Gastrocnemius medialis (tissue), 4 donors: ENCODE measurements around the gene ME3. TPM values are rescaled to one million over a fixed set of nuclear protein-coding genes. Genes with fewer than 3 reads are reported as not detected.
"Not testable (repeated sequence)": the region's sequence is repeated elsewhere in the genome, so short reads cannot be mapped to it uniquely, and the experiment has no call there.

Experiments used
- ATAC-seq, 2 donors: fragments of 150-250 bp; one replicate each; pipeline ENCODE4 v1.9.1; 2016
- DNase-seq, 2 donors: peaks; one replicate each; pipeline ENCODE4 v3.0.0-alpha.2; 2019
- H3K27ac ChIP-seq, 4 donors: fragments of 200-600 bp; sonication (generic); 1 replicate in 1 of 4; 2 replicates in 3 of 4; pipeline ENCODE4 v1.5.1; 2016 to 2018; ENCODE audit warnings: mild to moderate bottlenecking in 2 of 4, moderate library complexity in 1 of 4
- H3K27me3 ChIP-seq, 3 donors: fragments of 200-600 bp; sonication (generic) in 2 of 3; 1 replicate in 1 of 3; 2 replicates in 2 of 3; pipeline versions ENCODE4 v1.5.1 to v1.6.0; 2016 to 2019; ENCODE audit warnings: mild to moderate bottlenecking in 1 of 3, moderate library complexity in 1 of 3
- H3K36me3 ChIP-seq, 2 donors: fragments of 200-600 bp; sonication (generic) in 1 of 2; one replicate each; pipeline ENCODE4 v1.5.1; 2017 to 2018
- H3K4me1 ChIP-seq, 2 donors: fragments of 200-600 bp; sonication (generic) in 1 of 2; one replicate each; pipeline ENCODE4 v1.5.1; 2016 to 2017; ENCODE audit warnings: mild to moderate bottlenecking in 2 of 2
- H3K4me3 ChIP-seq, 4 donors: fragments of 200-600 bp; sonication (generic) in 3 of 4; 1 replicate in 1 of 4; 2 replicates in 3 of 4; pipeline ENCODE4 v1.5.1; 2016 to 2019; ENCODE audit warnings: mild to moderate bottlenecking in 2 of 4
- H3K9me3 ChIP-seq, 3 donors: fragments of 200-600 bp; sonication (generic) in 2 of 3; 1 replicate in 1 of 3; 2 replicates in 2 of 3; pipeline ENCODE4 v1.5.1; 2016 to 2019
- CTCF ChIP-seq, 5 experiments: fragments of 450-650 bp in 3 of 5; fragments of 200-600 bp in 2 of 5; sonication (generic) in 2 of 5; IDR thresholded peaks in 4 of 5; conservative IDR thresholded peaks in 1 of 5; 1 replicate in 4 of 5; 2 replicates in 1 of 5; pipeline ENCODE4 v1.5.1; 2016 to 2019; ENCODE audit warnings: antibody characterized with exemption in 5 of 5, mild to moderate bottlenecking in 3 of 5, moderate library complexity in 3 of 5
- POLR2A ChIP-seq, 2 donors: fragments of 450-650 bp; IDR thresholded peaks; one replicate each; pipeline ENCODE4 v1.6.1; 2017; ENCODE audit warnings: antibody characterized with exemption in 2 of 2, mild to moderate bottlenecking in 2 of 2, moderate library complexity in 2 of 2
- in situ Hi-C, 4 donors: fragments of 200-750 bp; cut with MboI; loops; one replicate each; pipeline versions ENCODE4 v1.15.0 to v1.8.0; 2017; ENCODE audit warnings: low sequenced_read_pairs in 4 of 4
- intact Hi-C: fragments of 100-400 bp; cut with DNase I; formaldehyde crosslinking; loops from one replicate; pipeline ENCODE4 v1.15.1; 2023; ENCODE audit warnings: low total_unique reads
- total RNA-seq, 4 donors: library from RNA; depleted of rRNA; stranded (reverse); fragments of >200 nt; gene quantifications; one replicate each; pipeline versions ENCODE4 v1.1.0 to v1.2.3, GENCODE V29; 2016

The ME3 gene
- total RNA-seq, 4 donors from 2014 or later, result 4.2 to 17.0 (median 15.7) TPM

GRCh38 chr11:86550757-86551156, 121.7 kb downstream of the ME3 start:
- intact Hi-C loops, result no loop called here
- no peak for ATAC-seq

GRCh38 chr11:86548271-86548917, 124.0 kb downstream of the ME3 start:
- ATAC-seq, result no peak
- Histone ChIP-seq H3K36me3 (no peaks in the 10 kb centered on the region), H3K9me3 (no peaks in the 10 kb centered on the region), H3K27me3 (no peaks in the 10 kb centered on the region), H3K27ac (peak overlapping the region; percentile 35 to 73 (median 56)), H3K4me3 (no peak overlapping the region), H3K4me1 (peaks cover 22 to 46% of the 10 kb centered on the region in 2 donors)
- intact Hi-C loops (no loop called here), in situ Hi-C loops (no loop called here)
- DNase-seq, result no peak
- TF ChIP-seq POLR2A (IDR thresholded peaks at IDR 0.05), result no peak

More at GRCh38 chr11:86550757-86551156, 121.7 kb downstream of the ME3 start:
- no peak for TF ChIP-seq CTCF (IDR thresholded peaks at IDR 0.05 in 4 of 5, conservative IDR thresholded peaks at IDR 0.05 in 1 of 5)
- no peak for TF ChIP-seq POLR2A (IDR thresholded peaks at IDR 0.05)
- no peaks in the 10 kb centered on the region for H3K9me3 ChIP-seq
- H3K27ac ChIP-seq, result peak overlapping the region; percentile 48 to 78 (median 68)
- H3K4me1 ChIP-seq, result peaks cover 22 to 46% of the 10 kb centered on the region in 2 donors
- in situ Hi-C loops, result no loop called here
- no peaks in the 10 kb centered on the region for H3K36me3 ChIP-seq
- DNase-seq, result no peak
- H3K4me3 ChIP-seq, result no peak overlapping the region
- no peaks in the 10 kb centered on the region for H3K27me3 ChIP-seq

GRCh38 chr11:86547727-86548126, 124.7 kb downstream of the ME3 start:
- Histone ChIP-seq H3K36me3 (no peaks in the 10 kb centered on the region), H3K4me3 (no peak overlapping the region), H3K27ac (peak overlapping the region; percentile 35 to 73 (median 56)), H3K4me1 (peaks cover 22 to 40% of the 10 kb centered on the region in 2 donors), H3K27me3 (no peaks in the 10 kb centered on the region), H3K9me3 (no peaks in the 10 kb centered on the region)
- intact Hi-C loops, result no loop called here
- TF ChIP-seq POLR2A (IDR thresholded peaks at IDR 0.05), result no peak
- no peak for TF ChIP-seq CTCF (IDR thresholded peaks at IDR 0.05 in 4 of 5, conservative IDR thresholded peaks at IDR 0.05 in 1 of 5)
- DNase-seq (no peak), ATAC-seq (peak; percentile 49 to 74)
- in situ Hi-C loops, result no loop called here

- DNase-seq, H3K27me3 ChIP-seq, H3K4me3 ChIP-seq, H3K4me1 ChIP-seq, H3K27ac ChIP-seq, in situ Hi-C loops, ATAC-seq, H3K9me3 ChIP-seq, intact Hi-C loops, H3K36me3 ChIP-seq: not testable (repeated sequence)
Measured at GRCh38 chr11:86541299-86541698, 131.1 kb downstream of the ME3 start.

GRCh38 chr11:86538223-86538548, 134.2 kb downstream of the ME3 start:
- H3K4me1 ChIP-seq, result no peaks in the 10 kb centered on the region
- DNase-seq (no peak), ATAC-seq (no peak)
- intact Hi-C loops (no loop called here), in situ Hi-C loops (no loop called here)
- H3K9me3 ChIP-seq, result no peaks in the 10 kb centered on the region
- TF ChIP-seq POLR2A (IDR thresholded peaks at IDR 0.05), result no peak
- TF ChIP-seq CTCF (IDR thresholded peaks at IDR 0.05 in 4 of 5, conservative IDR thresholded peaks at IDR 0.05 in 1 of 5), result no peak
- H3K36me3 ChIP-seq, result no peaks in the 10 kb centered on the region
- no peak overlapping the region for H3K4me3 ChIP-seq
- H3K27ac ChIP-seq, result no peak overlapping the region
- no peaks in the 10 kb centered on the region for H3K27me3 ChIP-seq
